ENCODE data around the gene CHD6. TPM values are rescaled to one million over a fixed set of nuclear protein-coding genes. Genes with fewer than 3 reads are reported as not detected.

Gene CHD6
- total and polyA plus RNA-seq, 2 experiments from 2014 or later, result 41.0 to 158 TPM

DNA sequence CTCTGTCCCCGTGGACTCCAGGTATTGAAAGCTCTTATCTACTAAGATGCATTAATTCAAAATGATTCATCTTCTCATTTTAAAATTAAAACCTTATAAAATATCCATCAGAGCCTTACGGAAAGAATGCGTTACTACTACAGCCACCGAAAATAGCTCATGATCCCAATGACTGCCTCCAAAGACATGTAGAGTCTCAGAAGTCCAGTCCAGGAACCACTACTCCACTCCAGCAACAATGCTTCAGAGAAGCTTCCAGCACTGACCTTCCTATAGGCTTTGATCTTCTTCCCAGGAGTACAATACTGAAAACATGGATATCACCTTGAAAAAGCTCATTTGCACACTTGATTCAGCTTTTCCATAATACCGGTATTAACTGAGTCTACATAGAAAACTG lies 94.3 kb downstream of the CHD6 start:
- Mint-ChIP-seq H3K4me1 (no peaks in the 10 kb centered on the region; the same call in 2 of the 3 replicates), H3K27ac (no peak overlapping the region), H3K4me3 (no peak overlapping the region), H3K27me3 (ENCODE audit: insufficient read depth, low read depth, poor library complexity) (peaks cover 2% of the 10 kb centered on the region), H3K36me3 (ENCODE audit: low read depth) (peaks cover 11% of the 10 kb centered on the region; the same call in 2 of the 3 replicates), H3K9me3 (no peaks in the 10 kb centered on the region; the same call in 2 of the 3 replicates)
- Histone ChIP-seq H3K27ac (ENCODE audit: low read depth) (no peak overlapping the region), H3K4me2 (no peak overlapping the region), H3K4me1 (ENCODE audit: insufficient read depth) (no peaks in the 10 kb centered on the region), H4K20me1 (replicated peaks; ENCODE audit: insufficient read depth) (peaks cover 23% of the 10 kb centered on the region), H3K27me3 (ENCODE audit: insufficient read depth) (no peaks in the 10 kb centered on the region), H3F3A (replicated peaks; ENCODE audit: low read depth) (no peaks in the 10 kb centered on the region), H2AFZ (no peak overlapping the region), H3K4me3 (no peak overlapping the region), H3K9me2 (ENCODE audit: insufficient read depth) (no peaks in the 10 kb centered on the region), H3K79me2 (replicated peaks; ENCODE audit: insufficient read depth) (peaks cover 73% of the 10 kb centered on the region), H3K36me3 (ENCODE audit: insufficient read depth) (no peaks in the 10 kb centered on the region)
- no peak for DNase-seq (ENCODE audit: low spot score)
- ATAC-seq, result no peak
- TF ChIP-seq ZNF114 (CRISPR knock-in tag; IDR thresholded peaks at IDR 0.05) (no peak), EZH2 (IDR thresholded peaks at IDR 0.05; ENCODE audit: low read depth, unreplicated experiment) (no peak), ZNF331 (CRISPR knock-in tag; IDR thresholded peaks at IDR 0.05; ENCODE audit: low read depth) (no peak), ETS1 (IDR thresholded peaks at IDR 0.05) (no peak), POLR2AphosphoS5 (IDR thresholded peaks at IDR 0.05; ENCODE audit: low read depth) (no peak), EZH2phosphoT487 (IDR thresholded peaks at IDR 0.05; ENCODE audit: unreplicated experiment) (no peak), JUNB (IDR thresholded peaks at IDR 0.05; ENCODE audit: unreplicated experiment) (no peak), REST (IDR thresholded peaks at IDR 0.05; ENCODE audit: unreplicated experiment) (no peak), NANOG (IDR thresholded peaks at IDR 0.05; ENCODE audit: borderline replicate concordance) (no peak), STAT1 (IDR thresholded peaks at IDR 0.05; ENCODE audit: unreplicated experiment) (no peak), CREB1 (CRISPR knock-in tag; IDR thresholded peaks at IDR 0.05; ENCODE audit: low read depth) (no peak)
- TF ChIP-seq, protein P1, sequence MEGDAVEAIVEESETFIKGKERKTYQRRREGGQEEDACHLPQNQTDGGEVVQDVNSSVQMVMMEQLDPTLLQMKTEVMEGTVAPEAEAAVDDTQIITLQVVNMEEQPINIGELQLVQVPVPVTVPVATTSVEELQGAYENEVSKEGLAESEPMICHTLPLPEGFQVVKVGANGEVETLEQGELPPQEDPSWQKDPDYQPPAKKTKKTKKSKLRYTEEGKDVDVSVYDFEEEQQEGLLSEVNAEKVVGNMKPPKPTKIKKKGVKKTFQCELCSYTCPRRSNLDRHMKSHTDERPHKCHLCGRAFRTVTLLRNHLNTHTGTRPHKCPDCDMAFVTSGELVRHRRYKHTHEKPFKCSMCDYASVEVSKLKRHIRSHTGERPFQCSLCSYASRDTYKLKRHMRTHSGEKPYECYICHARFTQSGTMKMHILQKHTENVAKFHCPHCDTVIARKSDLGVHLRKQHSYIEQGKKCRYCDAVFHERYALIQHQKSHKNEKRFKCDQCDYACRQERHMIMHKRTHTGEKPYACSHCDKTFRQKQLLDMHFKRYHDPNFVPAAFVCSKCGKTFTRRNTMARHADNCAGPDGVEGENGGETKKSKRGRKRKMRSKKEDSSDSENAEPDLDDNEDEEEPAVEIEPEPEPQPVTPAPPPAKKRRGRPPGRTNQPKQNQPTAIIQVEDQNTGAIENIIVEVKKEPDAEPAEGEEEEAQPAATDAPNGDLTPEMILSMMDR (conservative IDR thresholded peaks at IDR 0.05; ENCODE audit: low read depth in 2 of 2), result no peak
- TF ChIP-seq, protein P2, sequence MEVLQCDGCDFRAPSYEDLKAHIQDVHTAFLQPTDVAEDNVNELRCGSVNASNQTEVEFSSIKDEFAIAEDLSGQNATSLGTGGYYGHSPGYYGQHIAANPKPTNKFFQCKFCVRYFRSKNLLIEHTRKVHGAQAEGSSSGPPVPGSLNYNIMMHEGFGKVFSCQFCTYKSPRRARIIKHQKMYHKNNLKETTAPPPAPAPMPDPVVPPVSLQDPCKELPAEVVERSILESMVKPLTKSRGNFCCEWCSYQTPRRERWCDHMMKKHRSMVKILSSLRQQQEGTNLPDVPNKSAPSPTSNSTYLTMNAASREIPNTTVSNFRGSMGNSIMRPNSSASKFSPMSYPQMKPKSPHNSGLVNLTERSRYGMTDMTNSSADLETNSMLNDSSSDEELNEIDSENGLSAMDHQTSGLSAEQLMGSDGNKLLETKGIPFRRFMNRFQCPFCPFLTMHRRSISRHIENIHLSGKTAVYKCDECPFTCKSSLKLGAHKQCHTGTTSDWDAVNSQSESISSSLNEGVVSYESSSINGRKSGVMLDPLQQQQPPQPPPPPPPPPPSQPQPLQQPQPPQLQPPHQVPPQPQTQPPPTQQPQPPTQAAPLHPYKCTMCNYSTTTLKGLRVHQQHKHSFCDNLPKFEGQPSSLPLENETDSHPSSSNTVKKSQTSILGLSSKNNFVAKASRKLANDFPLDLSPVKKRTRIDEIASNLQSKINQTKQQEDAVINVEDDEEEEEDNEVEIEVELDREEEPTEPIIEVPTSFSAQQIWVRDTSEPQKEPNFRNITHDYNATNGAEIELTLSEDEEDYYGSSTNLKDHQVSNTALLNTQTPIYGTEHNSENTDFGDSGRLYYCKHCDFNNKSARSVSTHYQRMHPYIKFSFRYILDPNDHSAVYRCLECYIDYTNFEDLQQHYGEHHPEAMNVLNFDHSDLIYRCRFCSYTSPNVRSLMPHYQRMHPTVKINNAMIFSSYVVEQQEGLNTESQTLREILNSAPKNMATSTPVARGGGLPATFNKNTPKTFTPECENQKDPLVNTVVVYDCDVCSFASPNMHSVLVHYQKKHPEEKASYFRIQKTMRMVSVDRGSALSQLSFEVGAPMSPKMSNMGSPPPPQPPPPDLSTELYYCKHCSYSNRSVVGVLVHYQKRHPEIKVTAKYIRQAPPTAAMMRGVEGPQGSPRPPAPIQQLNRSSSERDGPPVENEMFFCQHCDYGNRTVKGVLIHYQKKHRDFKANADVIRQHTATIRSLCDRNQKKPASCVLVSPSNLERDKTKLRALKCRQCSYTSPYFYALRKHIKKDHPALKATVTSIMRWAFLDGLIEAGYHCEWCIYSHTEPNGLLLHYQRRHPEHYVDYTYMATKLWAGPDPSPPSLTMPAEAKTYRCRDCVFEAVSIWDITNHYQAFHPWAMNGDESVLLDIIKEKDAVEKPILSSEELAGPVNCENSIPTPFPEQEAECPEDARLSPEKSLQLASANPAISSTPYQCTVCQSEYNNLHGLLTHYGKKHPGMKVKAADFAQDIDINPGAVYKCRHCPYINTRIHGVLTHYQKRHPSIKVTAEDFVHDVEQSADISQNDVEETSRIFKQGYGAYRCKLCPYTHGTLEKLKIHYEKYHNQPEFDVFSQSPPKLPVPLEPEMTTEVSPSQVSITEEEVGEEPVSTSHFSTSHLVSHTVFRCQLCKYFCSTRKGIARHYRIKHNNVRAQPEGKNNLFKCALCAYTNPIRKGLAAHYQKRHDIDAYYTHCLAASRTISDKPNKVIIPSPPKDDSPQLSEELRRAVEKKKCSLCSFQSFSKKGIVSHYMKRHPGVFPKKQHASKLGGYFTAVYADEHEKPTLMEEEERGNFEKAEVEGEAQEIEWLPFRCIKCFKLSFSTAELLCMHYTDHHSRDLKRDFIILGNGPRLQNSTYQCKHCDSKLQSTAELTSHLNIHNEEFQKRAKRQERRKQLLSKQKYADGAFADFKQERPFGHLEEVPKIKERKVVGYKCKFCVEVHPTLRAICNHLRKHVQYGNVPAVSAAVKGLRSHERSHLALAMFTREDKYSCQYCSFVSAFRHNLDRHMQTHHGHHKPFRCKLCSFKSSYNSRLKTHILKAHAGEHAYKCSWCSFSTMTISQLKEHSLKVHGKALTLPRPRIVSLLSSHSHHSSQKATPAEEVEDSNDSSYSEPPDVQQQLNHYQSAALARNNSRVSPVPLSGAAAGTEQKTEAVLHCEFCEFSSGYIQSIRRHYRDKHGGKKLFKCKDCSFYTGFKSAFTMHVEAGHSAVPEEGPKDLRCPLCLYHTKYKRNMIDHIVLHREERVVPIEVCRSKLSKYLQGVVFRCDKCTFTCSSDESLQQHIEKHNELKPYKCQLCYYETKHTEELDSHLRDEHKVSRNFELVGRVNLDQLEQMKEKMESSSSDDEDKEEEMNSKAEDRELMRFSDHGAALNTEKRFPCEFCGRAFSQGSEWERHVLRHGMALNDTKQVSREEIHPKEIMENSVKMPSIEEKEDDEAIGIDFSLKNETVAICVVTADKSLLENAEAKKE (CRISPR knock-in tag; IDR thresholded peaks at IDR 0.05), result no peak
